ENCODE data around the gene TMEM53. TPM values are rescaled to one million over a fixed set of nuclear protein-coding genes. Genes with fewer than 3 reads are reported as not detected.

The TMEM53 gene
- total and polyA plus RNA-seq, 2 of the 8 experiments (the other 6 are each of a cell fraction or from before 2014, with no cell fraction given), result 6.7 to 27.9 TPM

GRCh38 chr1:44696101-44696500 is 21.8 kb upstream of the TMEM53 start:
- CTCF ChIA-PET (ENCODE audit: partially characterized antibody), result interaction anchor here (1.2 to 2.2 kb wide), 4 partner anchors 11 to 21 kb away, joined by 4 to 15 read pairs (median 6); no protein-coding TSS in a partner anchor
- Histone ChIP-seq H3K79me1 (ENCODE audit: low read depth, low read length) (no peaks in the 10 kb centered on the region), H3K4ac (replicated peaks; ENCODE audit: insufficient read length, low read depth, low read length) (no peak overlapping the region), H3K23me2 (ENCODE audit: low read depth, low read length) (no peaks in the 10 kb centered on the region), H4K20me1 (replicated peaks in 1 of 2; ENCODE audit: control insufficient read depth in 1 of 2, insufficient read depth in 2 of 2, low read length in 2 of 2) (no peaks in the 10 kb centered on the region), H2BK20ac (ENCODE audit: low read length) (no peak overlapping the region), H3K36me3 (ENCODE audit: control insufficient read depth in 2 of 4, insufficient read depth in 4 of 4, low read length in 3 of 4) (no peaks in the 10 kb centered on the region), H3K79me2 (ENCODE audit: control insufficient read depth in 1 of 2, insufficient read depth in 2 of 2, low read length in 2 of 2) (no peaks in the 10 kb centered on the region), H2AFZ (ENCODE audit: low read length) (no peak overlapping the region), H2BK5ac (ENCODE audit: low read depth, low read length) (no peak overlapping the region), H3K56ac (replicated peaks; ENCODE audit: insufficient read length, low read depth, low read length) (no peak overlapping the region), H3K4me3 (ENCODE audit: extremely low read depth in 1 of 4, insufficient read depth in 2 of 4, low read depth in 3 of 4, low read length in 4 of 4) (no peak overlapping the region), H4K5ac (ENCODE audit: insufficient read length, low read depth, low read length) (no peak overlapping the region), H2AK5ac (ENCODE audit: low read depth, low read length) (no peak overlapping the region), H2BK15ac (ENCODE audit: low read length) (no peak overlapping the region), H3K4me2 (ENCODE audit: insufficient read depth in 1 of 2, low read depth in 2 of 2, low read length in 2 of 2) (no peak overlapping the region), H2BK12ac (ENCODE audit: low read depth, low read length) (no peak overlapping the region), H3K27ac (ENCODE audit: low read depth, low read length) (no peak overlapping the region), H3K23ac (ENCODE audit: insufficient read length) (no peak overlapping the region), H3K4me1 (replicated peaks in 1 of 4; ENCODE audit: control insufficient read depth in 3 of 4, insufficient read depth in 4 of 4, low read length in 3 of 4) (no peaks in the 10 kb centered on the region), H3K18ac (ENCODE audit: extremely low read depth, low read length) (no peak overlapping the region), H2BK120ac (replicated peaks; ENCODE audit: low read depth, low read length) (no peak overlapping the region), H4K8ac (ENCODE audit: extremely low read depth, insufficient read depth, low read length) (no peak overlapping the region), H4K91ac (replicated peaks; ENCODE audit: insufficient read length, low read length) (no peak overlapping the region), H3K14ac (ENCODE audit: insufficient read length) (no peak overlapping the region), H3K9ac (replicated peaks in 1 of 4; ENCODE audit: extremely low read depth in 1 of 4, low read depth in 3 of 4, low read length in 3 of 4) (no peak overlapping the region), H3K9me3 (ENCODE audit: insufficient read depth in 2 of 2, low read depth in 1 of 2, low read length in 1 of 2) (no peaks in the 10 kb centered on the region), H3K27me3 (replicated peaks in 1 of 4; ENCODE audit: control insufficient read depth in 3 of 4, extremely low read depth in 1 of 4, insufficient read depth in 3 of 4, low read length in 3 of 4) (no peaks in the 10 kb centered on the region)
- DNase-seq (ENCODE audit: low read depth in 1 of 2, low spot score in 2 of 2) (no peak), FAIRE-seq (no peak)
- POLR2A ChIA-PET (ENCODE audit: partially characterized antibody), result interaction anchor here (0.8 to 2.3 kb wide), 8 partner anchors 10 to 123 kb away, joined by 3 to 12 read pairs (median 4); partner anchors contain the start of gene RNU5D-1
- 86% methylated on average over 3 of the region's 3 CpGs; no CpG with 5 or more reads in 1 of the 2 experiments for WGBS, 2 experiments (ENCODE audit: extremely low coverage in 1 of 2, insufficient coverage in 1 of 2, insufficient read length in 1 of 2, insufficient replicate concordance in 2 of 2, low coverage in 1 of 2, low lambda C conversion rate in 2 of 2, missing lambda C conversion rate in 1 of 2)
- TF ChIP-seq SIX5 (IDR thresholded peaks at IDR 0.05; ENCODE audit: low read depth, low read length), result no peak

Data from H1 (cell line).